Upper lobe of left lung (tissue), 6 donors: ENCODE results near the gene TSHZ2. TPM values are rescaled to one million over a fixed set of nuclear protein-coding genes. Genes with fewer than 3 reads are reported as not detected.

Experiments used
- ATAC-seq, 2 donors: fragments of 200-7000 bp; cut with Tn5 transposase; one replicate each; pipeline ENCODE4 v1.9.1; 2022; ENCODE audit warnings: mild to moderate bottlenecking in 2 of 2, moderate library complexity in 2 of 2; ENCODE audit not compliant: low FRiP score in 2 of 2
- DNase-seq, 2 donors: peaks; one replicate each; pipeline ENCODE4 v3.0.0-alpha.2; 2019 to 2020
- H3K27ac ChIP-seq, 4 donors: fragments of 200-600 bp; sonication (generic); one replicate each; pipeline ENCODE4 v1.5.1; 2016 to 2019
- H3K27me3 ChIP-seq, 4 donors: fragments of 200-600 bp; sonication (generic); one replicate each; pipeline ENCODE4 v1.5.1; 2017 to 2019
- H3K36me3 ChIP-seq, 4 donors: fragments of 200-600 bp; sonication (generic); one replicate each; pipeline ENCODE4 v1.5.1; 2016 to 2019
- H3K4me1 ChIP-seq, 4 donors: fragments of 200-600 bp; sonication (generic); one replicate each; pipeline ENCODE4 v1.5.1; 2018 to 2019
- H3K4me3 ChIP-seq, 4 donors: fragments of 200-600 bp; sonication (generic); one replicate each; pipeline ENCODE4 v1.5.1; 2017 to 2019; ENCODE audit warnings: mild to moderate bottlenecking in 2 of 4, moderate library complexity in 1 of 4
- H3K9me3 ChIP-seq, 4 donors: fragments of 200-600 bp; sonication (generic); one replicate each; pipeline ENCODE4 v1.5.1; 2018 to 2019
- CTCF ChIP-seq, 6 experiments: fragments of 450-650 bp in 4 of 6; fragments of 200-600 bp in 2 of 6; sonication (generic) in 2 of 6; IDR thresholded peaks; one replicate each; pipeline ENCODE4 v1.5.1; 2016 to 2019; ENCODE audit warnings: antibody characterized with exemption in 6 of 6
- EP300 ChIP-seq, 4 donors: sonication (generic); formaldehyde crosslinking; IDR thresholded peaks; one replicate each; pipeline ENCODE4 v1.5.1; 2017; ENCODE audit warnings: antibody characterized with exemption in 4 of 4, control low read depth in 2 of 4
- POLR2A ChIP-seq, 4 donors: fragments of 450-650 bp; IDR thresholded peaks; one replicate each; pipeline ENCODE4 v1.5.1; 2016 to 2017; ENCODE audit warnings: antibody characterized with exemption in 4 of 4, mild to moderate bottlenecking in 2 of 4
- POLR2AphosphoS5 ChIP-seq, 2 donors: sonication (generic); formaldehyde crosslinking; IDR thresholded peaks; one replicate each; pipeline ENCODE4 v1.5.1; 2017; ENCODE audit warnings: antibody characterized with exemption in 2 of 2
- WGBS, 2 donors: methylation state at CpG; one replicate each; pipeline ENCODE4 v1.1.5; 2017 to 2018; 5-methylcytosine and 5-hydroxymethylcytosine counted together
- total RNA-seq, 6 donors: library from RNA; depleted of rRNA in 4 of 6; stranded (reverse); fragments of >200 nt in 4 of 6; gene quantifications; one replicate each; pipeline versions ENCODE4 v1.1.0 to v1.2.1, GENCODE V29; 2016 to 2021
- donor health status: DM: no; HTN: no; CAD: no; lungs with moderate emphysema.
- donor health status: DM: no; HTN: yes; CAD: no; lungs with severe emphysema.

The TSHZ2 gene
- total RNA-seq, 6 donors from 2014 or later: 1.8 to 10.0 (median 3.2) TPM

GRCh38 chr20:53343448-53343847 lies 371.3 kb downstream of the TSHZ2 start:
- Histone ChIP-seq H3K27ac (no peak overlapping the region), H3K36me3 (no peaks in the 10 kb centered on the region), H3K9me3 (no peaks in the 10 kb centered on the region), H3K4me3 (no peak overlapping the region), H3K4me1 (no peaks in the 10 kb centered on the region), H3K27me3 (no peaks in the 10 kb centered on the region)
- 84 to 86% methylated on average over 6 of the region's 6 CpGs for WGBS, 2 donors
- DNase-seq: no peak
- TF ChIP-seq POLR2A (IDR thresholded peaks at IDR 0.05) (no peak), POLR2AphosphoS5 (IDR thresholded peaks at IDR 0.05) (no peak), EP300 (IDR thresholded peaks at IDR 0.05) (no peak)
- no peak for ATAC-seq

DNA sequence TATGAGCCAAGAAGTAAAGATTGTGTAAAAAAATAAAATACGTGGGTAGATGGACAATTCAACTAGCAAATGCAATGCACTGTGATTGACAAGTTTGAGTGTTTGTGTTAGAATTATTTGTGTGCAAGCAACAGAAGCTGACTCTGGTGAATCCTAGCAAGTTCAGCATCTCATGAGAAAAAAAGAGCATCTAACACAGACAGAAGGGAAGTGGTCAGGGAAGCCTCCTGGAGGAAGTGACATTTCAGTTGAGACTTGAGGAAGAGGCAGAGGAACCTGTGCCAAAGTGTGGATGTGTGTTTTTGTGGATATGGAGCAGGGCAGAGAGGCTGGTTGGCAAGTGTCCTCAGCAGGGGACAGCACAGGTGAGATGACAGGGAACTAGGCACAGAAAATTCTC lies 372.7 kb downstream of the TSHZ2 start:
- no peak overlapping the region for H3K4me3 ChIP-seq
- 73 to 75% methylated on average over 1 of the region's 1 CpG for WGBS, 2 donors
- no peaks in the 10 kb centered on the region for H3K9me3 ChIP-seq
- TF ChIP-seq POLR2A (IDR thresholded peaks at IDR 0.05): no peak
- no peak for TF ChIP-seq CTCF (IDR thresholded peaks at IDR 0.05)
- TF ChIP-seq EP300 (IDR thresholded peaks at IDR 0.05): no peak
- no peak for TF ChIP-seq POLR2AphosphoS5 (IDR thresholded peaks at IDR 0.05)
- no peaks in the 10 kb centered on the region for H3K27me3 ChIP-seq
- H3K27ac ChIP-seq: no peak overlapping the region
- DNase-seq (no peak), ATAC-seq (no peak)
- no peaks in the 10 kb centered on the region for H3K36me3 ChIP-seq
- no peaks in the 10 kb centered on the region for H3K4me1 ChIP-seq

DNA sequence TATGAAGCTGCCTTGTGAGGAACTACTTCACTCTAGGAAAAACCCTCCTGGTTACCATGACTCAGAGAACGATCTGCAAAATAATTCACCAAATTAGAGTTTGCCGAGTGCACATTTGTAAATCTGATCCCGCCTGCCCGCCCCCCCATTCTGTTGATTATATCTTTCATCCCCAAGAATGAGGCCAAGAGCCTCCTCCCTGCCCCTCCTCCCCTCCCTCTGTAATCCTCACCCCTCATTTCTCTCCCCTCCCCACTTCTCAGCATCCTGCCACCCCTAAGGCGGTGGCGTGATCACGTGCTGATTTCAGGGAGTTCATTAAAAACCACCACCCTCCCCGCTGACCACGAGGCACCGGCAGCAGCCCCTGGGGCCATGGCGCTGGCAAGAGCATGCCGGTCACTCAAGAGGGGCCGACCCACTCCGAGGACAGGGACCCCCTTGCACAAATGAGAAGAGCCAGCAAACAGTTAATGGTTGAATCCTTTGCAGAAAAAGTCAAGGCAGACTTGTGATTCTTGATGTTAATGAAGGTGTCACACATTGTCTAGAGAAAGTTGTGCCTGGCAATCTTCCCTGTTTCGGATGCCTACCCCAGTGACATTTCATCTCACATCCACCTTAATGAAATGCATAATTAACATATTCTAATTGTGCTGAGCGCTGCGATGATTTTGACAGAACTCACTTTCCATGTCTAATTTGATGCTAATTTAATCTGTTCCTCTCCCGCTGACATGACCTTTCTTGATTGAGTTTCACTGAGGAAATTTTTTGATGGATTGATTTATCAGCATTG lies 373.6 kb downstream of the TSHZ2 start:
- Histone ChIP-seq H3K36me3 (no peaks in the 10 kb centered on the region), H3K4me3 (no peak overlapping the region), H3K27ac (no peak overlapping the region), H3K27me3 (no peaks in the 10 kb centered on the region), H3K9me3 (no peaks in the 10 kb centered on the region), H3K4me1 (no peaks in the 10 kb centered on the region)
- DNase-seq (no peak), ATAC-seq (no peak)
- TF ChIP-seq EP300 (IDR thresholded peaks at IDR 0.05) (no peak), CTCF (IDR thresholded peaks at IDR 0.05) (no peak), POLR2A (IDR thresholded peaks at IDR 0.05) (no peak), POLR2AphosphoS5 (IDR thresholded peaks at IDR 0.05) (no peak)
- WGBS, 2 donors: 86 to 91% methylated on average over 17 to 18 of the region's 18 CpGs

DNA sequence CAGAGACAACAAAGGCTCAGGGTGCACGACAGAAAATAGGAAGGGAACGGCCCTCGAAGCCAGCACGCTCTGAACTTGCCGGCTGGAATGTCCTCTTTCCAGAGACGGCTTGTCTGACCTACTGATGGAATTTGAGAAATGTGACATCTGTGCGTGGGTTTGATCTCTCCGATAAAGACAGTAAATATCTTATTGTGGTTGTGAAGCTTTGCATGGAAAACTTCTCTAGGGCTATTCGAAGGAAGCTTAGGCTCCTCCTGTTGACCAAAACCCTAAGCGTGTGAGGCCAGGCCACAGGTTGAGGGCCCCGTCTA lies 374.1 kb downstream of the TSHZ2 start:
- H3K27me3 ChIP-seq: no peaks in the 10 kb centered on the region
- H3K4me3 ChIP-seq: no peak overlapping the region
- DNase-seq (no peak), ATAC-seq (no peak)
- no peaks in the 10 kb centered on the region for H3K9me3 ChIP-seq
- no peak overlapping the region for H3K27ac ChIP-seq
- no peaks in the 10 kb centered on the region for H3K36me3 ChIP-seq
- WGBS, 2 donors: 40 to 43% methylated on average over 11 of the region's 11 CpGs
- TF ChIP-seq EP300 (IDR thresholded peaks at IDR 0.05) (no peak), POLR2AphosphoS5 (IDR thresholded peaks at IDR 0.05) (no peak)
- no peaks in the 10 kb centered on the region for H3K4me1 ChIP-seq

DNA sequence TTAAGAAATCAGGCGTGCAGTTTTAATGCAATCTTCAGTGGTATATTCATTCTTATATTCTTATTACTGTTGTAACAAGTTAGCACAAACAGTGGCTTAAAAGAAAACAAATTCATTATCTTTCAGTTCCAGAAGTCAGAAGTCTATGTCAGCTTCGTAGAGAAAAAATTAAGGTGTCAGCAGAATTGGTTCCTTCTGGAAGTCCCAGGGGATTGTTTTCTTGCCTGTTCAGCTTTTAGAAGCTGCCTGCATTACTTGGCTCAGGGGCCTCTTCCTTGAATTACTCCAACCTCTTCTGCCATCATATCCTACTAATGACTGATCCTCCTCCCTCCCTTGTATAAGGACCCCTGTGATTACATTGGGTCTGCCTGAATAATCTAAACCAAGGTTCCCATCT lies 377.6 kb downstream of the TSHZ2 start:
- H3K9me3 ChIP-seq: no peaks in the 10 kb centered on the region
- no peak for TF ChIP-seq POLR2A (IDR thresholded peaks at IDR 0.05)
- no peak for TF ChIP-seq EP300 (IDR thresholded peaks at IDR 0.05)
- no peak for TF ChIP-seq CTCF (IDR thresholded peaks at IDR 0.05)
- no peak for TF ChIP-seq POLR2AphosphoS5 (IDR thresholded peaks at IDR 0.05)
- H3K27me3 ChIP-seq: no peaks in the 10 kb centered on the region
- no peak overlapping the region for H3K4me3 ChIP-seq
- no peaks in the 10 kb centered on the region for H3K36me3 ChIP-seq
- ATAC-seq (no peak), DNase-seq (no peak)
- H3K4me1 ChIP-seq: no peaks in the 10 kb centered on the region
- WGBS, 2 donors: 90 to 91% methylated on average over 2 of the region's 2 CpGs
- H3K27ac ChIP-seq: no peak overlapping the region
